ENCODE measurements around the gene GRID1.

- TF ChIP-seq CTCF (IDR thresholded peaks at IDR 0.05) (no peak), SP1 (CRISPR knock-in tag; conservative IDR thresholded peaks at IDR 0.05) (no peak), TEAD1 (CRISPR knock-in tag; IDR thresholded peaks at IDR 0.05) (no peak), USF2 (CRISPR knock-in tag; IDR thresholded peaks at IDR 0.05) (no peak)
Measured at GRCh38 chr10:85602713-85603112, 763.9 kb downstream of the GRID1 start.

All from WTC11 (cell line).